HG02571 (cell line): ENCODE data around the gene BOD1L2.

Source experiments
- ATAC-seq: cut with Tn5 transposase; IDR thresholded peaks from one replicate; pipeline ENCODE4 v1.9.1; 2021; ENCODE audit warnings: mild to moderate bottlenecking, moderate library complexity; ENCODE audit not compliant: unreplicated experiment

Gene BOD1L2

DNA sequence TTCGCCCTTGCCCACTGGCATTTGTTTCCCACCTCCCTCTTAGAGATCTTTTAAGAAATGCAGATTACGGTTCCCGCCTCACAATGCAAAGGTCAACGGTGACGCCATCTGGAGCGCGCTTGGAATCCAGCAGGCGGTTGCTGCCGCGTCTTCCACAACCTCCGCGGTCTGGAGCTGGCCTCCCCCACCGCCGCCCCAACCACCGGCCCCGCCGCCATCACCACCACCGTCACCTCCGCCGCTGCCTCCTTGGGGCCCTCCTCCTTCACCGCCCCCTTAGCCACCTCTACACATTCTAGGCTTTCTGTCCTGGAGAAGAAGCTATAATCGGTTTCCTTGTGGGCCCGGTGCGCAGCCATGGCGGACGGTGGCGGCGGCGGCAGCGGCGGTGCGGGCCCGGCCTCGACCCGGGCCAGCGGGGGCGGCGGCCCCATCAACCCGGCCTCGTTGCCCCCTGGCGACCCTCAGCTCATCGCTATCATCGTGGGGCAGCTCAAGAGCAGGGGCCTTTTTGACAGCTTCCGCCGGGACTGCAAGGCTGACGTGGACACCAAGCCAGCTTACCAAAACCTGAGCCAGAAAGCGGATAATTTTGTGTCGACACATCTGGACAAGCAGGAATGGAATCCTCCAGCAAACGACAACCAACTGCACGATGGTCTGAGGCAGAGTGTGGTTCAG lies at the start of gene BOD1L2:
BOD1L2 (plus strand) TSS at position 132 of the 681 bp plus-strand sequence; CDS start at position 358, 226 bp downstream.
- no peak for ATAC-seq

DNA sequence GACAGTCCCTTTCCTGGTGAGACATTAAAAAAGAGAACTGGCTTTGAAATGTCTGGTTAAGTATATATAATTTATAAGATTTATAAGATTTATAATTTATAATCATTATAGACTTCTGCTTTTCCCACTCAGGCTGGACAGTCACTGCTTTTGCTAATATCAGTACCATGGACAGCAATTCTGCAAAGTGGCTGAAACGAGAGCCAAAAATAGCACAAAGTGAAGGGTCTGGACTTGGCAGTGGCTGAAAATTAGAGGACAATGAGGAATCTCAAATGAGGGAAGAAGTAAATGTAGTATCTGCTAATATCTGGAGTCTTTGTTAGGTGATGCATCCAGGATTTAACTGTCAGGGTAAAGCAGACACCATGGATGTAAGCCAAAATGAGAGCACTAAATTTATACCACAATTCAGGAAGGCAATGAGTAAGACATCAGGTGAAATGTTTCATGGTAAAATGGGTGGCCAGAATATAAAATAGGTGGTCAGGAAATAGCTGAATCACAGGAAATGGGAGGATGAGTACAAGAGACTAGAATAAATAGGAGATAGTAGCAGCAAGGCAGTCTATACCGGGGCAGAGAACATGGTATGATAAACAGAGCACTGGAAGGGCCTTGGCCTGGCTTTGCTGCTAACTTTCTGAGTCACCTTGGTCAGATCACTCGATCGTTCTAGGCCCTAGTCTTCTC lies 39.6 kb upstream of the BOD1L2 start:
- no peak for ATAC-seq

DNA sequence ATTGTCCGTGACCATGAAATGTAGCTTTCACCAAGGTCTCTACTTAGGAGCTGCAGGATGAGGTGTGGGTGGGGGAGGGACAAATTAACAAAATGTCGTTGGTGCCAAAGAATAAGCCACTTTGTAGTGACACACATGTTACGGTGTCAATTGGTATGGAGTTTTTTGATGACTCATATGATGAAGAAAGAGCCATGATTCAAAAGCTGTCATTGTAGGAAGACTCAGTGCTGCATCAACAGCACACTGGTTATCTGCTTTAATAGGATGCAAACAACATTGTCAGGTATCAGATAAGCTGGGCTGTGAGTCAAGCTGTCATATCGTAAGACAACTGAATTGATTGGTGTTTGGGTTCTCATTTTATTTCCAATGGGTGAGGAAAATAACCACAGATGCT lies 36.6 kb upstream of the BOD1L2 start:
- no peak for ATAC-seq

DNA sequence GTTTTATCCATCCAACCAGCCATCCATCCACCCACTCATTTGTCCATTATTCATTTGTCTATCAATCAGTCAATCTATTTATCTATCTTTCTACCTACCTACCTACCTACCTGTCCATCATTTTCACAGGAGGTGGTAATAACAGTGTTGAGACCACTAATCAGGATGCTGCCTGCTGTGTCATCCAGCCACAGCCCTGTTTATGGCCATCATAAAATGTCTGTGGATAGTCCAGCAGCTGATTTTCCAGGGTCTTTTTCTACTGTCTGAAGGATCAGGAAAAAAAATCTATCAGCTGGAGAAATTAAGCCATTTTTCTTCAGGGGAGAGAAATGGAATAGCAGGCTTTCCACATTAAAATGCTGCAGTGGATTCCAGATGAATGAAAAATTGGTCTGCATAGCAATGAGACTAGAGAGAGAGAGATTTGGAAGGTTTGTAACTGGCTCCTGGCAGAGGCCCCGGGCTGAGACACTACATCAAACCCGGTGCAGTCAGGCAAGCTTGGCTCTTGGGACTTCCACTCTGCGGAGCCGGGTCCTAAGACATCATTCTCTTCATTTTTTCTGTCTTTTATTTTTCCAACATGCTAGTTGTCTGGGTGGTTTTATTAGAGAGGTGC lies 33.0 kb upstream of the BOD1L2 start:
- ATAC-seq, result no peak

DNA sequence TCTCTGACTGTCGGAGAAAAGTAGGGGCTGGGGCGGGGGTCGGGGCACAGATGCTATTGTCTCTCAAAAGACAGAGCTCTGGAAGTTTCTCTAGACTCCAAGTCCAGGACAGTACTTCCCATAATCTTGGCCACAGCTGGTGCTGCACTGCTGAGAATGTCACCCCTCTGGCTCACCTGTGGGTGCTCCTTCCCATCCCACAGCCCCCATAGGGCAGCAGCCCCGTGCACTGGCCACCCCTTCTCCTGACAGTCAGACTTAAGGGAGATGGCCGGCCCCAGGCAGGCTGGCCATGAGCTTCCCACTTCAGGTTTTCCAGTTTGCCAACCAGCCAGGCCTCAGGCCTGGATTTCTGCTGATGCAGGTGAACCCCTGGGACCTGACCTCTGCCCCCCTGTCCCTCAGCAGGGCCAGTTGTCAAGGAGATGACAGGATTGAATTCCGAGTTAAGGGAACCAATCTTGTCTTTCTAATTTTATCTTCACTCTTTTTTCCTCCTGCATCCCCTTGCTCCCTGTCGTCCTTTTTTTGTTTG lies 30.2 kb upstream of the BOD1L2 start:
- ATAC-seq, result no peak

DNA sequence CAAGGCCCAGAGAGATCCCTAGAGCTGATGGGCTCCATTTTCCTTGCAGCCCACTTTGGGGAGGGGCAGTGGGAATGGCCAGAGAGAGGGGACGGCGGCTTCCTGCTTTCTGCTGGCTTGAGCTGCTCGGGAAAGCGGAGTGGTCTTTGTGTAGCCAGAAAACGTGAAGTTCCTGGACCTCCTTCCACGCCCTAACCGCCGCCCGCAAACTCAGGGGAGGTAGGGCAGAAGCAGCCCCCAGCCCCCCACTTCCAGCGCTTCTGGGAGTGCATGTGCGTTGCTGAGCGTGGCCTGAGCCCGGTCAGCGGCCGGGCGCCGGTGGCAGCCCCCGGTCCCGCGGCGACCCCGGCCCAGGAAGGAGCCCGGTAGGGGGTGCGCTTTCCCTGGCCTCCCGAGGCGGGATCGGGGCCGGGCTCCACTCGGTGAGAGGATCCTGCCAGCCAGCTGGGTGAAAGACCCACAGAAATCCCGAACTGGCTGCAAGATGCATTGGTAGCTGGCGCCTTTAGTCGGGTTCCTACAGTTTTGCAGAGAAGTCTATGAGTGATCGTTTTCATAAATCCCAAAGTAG lies 25.3 kb upstream of the BOD1L2 start:
- no peak for ATAC-seq

DNA sequence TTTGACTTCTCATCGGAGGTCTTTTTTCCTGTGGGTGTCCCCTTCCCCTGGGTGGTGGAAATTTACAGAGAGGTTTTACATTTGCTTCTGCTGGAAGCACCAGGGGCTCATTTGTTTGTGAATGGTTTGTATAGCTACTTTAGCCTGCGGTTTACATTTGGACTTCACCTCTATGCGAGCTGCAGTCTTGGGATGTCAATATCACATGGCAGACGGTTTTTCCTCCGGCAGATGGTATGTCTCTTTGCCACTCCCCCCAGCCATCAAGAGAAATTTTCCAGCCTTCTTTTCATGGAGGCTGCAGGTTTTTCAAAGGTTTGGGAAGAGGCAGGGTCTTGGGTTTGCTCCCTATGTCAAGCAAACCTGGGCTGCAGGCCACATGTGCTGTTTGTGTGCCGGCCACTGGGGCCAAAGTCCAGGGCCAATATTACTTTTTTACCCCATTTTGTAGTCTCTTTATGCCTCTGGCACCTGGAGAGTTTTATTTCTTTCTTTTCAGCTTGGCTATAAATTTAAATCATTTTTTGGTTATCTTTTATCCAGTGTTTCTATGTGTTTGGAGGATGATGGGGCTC lies 23.9 kb upstream of the BOD1L2 start:
- no peak for ATAC-seq

DNA sequence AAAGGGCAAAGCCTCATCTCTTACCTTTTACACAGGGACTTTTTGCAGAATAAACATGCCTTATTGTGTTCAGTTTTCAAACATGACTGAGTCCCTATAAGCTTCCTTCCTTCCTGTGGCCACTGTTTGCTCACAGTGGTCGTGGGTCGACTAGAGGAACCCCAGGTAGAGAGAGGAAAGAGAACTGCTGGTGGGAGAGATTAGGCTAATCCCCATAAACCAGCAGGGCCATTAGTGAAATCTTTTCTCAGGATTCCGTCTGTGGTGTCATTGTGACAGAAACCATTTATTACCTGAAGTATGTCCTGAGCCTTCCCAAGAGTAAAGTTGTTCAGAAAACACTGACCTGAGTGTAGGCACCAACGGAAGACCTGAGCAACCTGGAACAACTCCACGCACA lies 21.3 kb upstream of the BOD1L2 start:
- no peak for ATAC-seq

DNA sequence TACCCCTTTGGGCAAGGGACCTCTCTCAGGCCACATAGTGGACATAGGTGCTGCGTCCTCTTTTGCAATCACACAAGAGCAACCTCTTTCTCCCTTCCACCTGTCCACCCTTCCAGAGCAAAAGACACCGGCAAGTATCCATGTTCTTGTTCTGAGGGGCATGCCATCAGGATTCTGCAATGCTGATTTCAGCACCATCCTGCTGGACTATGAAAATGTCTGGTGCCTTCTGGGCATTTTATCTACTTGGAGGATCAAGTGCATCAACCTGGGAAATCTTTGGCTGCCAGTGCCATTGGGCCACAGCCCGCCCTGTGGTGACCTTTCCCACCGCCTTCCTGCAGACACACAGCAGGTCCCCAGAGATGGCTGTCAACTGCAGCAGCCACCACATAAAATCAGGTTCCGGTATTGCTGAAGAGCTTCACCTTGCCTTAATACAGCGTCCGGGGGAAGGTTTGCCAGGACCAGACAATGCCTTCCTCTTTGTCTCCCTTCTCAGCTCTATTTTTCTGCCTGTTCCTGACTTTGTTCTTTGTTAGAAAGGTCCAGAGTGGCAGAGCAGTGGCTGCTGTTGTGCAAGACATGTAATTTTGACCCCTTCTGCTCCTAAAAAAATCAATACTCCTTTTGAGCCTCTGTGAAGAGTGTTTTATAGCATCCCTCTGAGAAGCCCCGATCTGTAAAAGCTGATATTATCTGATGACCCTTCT lies 18.5 kb upstream of the BOD1L2 start:
- ATAC-seq, result no peak

DNA sequence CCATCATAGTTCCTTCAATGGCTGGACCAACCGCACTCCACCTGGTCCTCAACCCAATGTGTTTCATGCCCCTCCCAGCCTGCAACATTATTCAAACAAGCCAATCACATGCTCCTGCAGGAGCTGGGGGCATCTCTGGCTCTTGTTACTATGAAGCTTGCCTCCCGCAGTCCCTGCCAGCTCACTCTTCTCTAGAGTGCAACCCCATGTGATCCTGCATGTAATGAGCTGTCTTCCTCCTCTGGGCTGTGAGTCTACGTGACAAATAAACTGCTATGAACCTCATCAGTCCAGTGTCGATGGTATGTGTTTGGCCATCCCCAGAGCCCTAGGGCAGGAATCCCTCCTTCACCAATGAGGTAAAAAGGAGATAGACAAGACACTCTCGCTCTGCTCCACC lies 15.8 kb upstream of the BOD1L2 start:
- ATAC-seq, result no peak

DNA sequence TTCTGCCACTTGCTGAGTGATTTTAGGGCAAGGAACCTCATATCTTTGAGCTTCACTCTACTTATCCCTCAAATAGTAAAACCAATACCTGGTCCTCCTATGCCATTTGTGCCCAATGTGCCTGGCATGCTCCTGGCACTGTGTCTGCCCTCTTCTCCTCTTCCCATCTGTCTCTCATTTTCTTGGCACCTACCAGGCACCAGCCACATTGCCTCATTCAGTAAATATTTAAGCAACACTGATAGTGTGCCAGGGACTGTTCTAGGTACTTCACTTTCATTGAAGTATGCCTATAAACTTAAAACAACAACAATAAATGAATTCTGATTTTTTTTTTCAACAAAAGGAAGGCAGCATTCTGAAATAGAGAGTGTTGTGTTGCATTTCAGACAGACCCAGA lies 15.1 kb upstream of the BOD1L2 start:
- ATAC-seq, result no peak

DNA sequence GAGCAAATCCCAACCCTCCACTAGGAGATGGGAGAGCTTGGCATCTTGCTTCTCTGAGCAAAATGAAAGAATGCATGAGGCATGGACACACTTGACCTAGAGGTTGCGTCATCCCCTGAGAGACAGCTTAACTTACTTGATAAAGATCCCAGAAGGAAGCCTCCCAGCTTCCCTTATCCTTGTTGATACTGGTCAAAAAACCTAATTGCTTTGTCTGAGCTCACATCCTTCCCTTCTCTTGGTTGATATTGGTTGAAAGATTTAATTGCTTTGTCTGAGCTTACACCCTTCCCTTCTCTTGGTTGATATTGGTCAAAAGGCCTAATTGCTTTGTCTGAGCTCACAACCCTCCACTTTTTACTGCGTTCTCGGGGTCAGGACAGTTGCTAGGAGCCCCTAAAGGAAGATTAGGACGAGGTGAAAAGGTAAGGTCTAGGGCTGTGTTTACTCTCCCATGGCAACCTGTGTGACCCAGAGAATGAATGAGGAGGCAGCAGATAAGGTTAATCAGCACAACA lies 12.2 kb upstream of the BOD1L2 start:
- ATAC-seq, result no peak

DNA sequence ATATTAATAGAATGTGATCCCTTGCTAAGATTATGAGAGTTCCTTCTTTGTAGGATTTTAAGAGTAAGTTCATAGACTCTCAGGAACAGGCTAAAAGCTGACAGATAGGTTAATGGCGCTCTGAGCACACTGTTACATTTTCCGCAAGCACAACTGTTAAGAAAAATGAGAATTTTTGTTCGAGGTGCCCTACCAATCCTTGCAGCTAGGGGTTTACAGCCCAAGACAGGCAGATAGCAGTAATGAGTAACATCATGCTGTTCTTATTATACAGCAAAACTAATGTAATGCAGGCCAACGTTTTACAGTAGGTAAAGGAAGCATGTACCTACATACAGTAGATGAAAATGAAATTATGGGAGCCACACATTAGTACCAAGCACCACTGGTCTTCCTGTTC lies 11.2 kb upstream of the BOD1L2 start:
- ATAC-seq, result no peak

DNA sequence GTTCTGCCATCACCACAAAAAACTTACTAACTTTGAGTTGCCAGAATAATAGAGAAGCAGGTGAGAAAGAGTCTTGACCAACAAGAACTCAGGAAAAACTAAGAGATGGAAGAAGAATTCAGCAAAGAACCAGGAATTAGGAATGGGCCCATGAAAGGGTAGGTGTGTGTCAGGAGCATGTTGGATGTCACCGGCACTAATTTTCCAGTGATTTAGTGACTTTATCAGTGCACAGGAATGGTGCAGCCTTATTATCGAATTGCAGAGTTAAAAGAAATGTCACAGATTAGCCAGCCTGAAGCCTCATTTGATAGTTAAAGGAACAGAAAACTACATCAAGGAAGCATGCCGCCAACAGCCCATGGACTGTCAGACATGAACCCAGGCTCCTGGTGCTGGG lies 9.0 kb upstream of the BOD1L2 start:
- no peak for ATAC-seq

DNA sequence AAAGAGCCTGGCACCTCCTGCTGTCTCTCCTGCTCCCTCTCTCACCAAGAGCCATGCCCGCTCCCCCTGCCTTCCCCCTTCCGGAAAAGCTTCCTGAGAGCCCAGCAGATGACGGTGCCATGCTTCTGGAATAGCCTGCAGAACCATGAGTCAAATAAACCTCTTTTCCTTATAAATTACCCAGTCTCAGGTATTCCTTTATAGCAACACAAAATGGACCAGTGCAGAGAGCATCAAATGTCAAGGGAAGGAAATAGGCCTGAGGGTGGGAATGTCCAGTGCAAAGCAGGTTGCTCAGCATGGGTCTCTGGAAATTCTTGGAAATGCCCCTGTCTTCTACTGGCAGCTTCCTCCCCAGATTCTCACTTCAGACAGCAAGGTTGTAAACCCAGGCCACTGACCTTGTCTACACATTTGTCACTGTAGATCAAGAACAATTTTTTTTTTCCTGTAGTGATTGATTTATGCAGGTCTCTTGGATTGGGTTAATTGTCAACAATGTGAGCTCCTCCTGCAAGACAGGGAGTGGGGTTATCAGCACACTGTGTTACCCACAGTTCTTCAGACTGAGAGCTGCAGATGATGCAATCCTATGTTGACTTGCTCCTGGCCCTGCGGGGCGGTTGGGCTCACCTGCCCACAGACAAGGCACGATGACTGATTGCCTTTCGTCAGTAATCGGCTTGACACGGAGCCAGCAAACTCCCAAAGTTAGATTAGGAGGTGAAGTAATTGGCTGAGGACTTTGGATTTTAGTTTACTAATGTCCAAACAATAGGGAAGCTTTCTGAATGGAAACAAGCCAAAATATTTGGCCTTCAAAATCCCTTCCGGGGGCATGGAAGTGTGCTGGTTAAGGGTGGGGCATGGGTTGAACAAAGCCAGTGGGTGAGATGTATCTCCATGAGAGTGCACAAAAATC lies 5.4 kb upstream of the BOD1L2 start:
- ATAC-seq, result no peak

DNA sequence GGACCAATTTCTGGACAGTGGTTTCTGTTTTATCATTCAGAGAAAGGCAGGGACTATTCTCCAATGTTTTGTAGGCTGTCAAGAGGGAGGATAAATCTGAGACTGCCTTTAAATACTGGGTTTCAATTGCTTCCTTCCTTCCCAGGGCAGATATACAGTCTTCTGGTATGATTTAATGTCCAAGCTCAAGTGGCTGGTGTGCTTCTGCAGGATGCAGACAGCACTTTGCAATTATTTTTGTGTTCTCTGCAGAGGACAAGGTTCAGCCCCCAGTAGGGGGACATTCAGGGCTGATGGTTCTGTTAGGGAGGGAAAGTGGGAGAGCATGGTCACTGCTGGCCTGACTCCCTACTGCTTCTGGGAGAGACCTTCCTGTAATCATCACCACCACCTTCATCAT lies 4.6 kb upstream of the BOD1L2 start:
- no peak for ATAC-seq

DNA sequence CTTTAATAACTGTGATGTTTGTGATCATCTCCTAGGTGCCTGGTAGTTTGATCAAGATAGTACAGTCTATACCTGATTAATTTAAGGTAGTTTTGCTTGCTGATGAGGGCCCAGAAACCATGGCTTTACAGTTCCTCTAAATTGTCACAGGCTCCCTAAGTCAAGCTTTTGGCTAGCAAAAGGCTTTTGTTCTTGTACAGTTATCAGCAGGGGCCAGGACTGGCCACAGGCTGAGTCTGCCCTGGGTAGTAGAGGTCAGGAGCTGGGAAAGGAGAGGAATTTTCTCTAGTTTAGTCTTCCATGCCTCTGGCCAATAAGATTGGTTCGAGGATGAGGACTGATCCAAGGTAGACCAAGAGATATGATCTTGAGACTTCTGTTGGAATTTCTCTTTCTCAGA lies 3.6 kb upstream of the BOD1L2 start:
- ATAC-seq, result no peak

DNA sequence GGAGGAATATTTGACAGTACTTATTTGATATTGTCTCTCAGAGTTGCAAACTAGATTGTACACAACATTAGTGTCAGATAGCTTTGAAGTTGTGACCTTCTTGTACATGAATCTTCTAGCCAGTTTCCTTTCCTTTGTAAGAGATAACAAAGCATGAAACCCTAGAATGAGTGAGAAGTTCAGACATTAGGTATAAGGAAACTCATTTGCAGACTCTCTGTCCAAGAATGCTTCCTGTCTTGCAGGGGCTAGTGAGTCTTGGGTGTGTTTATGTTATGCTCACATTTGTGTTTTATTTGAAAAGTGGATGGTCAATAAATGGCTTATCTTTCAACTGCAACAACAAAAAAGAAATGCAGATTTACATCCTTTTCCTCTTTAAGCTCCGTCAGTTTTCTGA lies 1.4 kb downstream of the BOD1L2 start:
- ATAC-seq, result no peak

DNA sequence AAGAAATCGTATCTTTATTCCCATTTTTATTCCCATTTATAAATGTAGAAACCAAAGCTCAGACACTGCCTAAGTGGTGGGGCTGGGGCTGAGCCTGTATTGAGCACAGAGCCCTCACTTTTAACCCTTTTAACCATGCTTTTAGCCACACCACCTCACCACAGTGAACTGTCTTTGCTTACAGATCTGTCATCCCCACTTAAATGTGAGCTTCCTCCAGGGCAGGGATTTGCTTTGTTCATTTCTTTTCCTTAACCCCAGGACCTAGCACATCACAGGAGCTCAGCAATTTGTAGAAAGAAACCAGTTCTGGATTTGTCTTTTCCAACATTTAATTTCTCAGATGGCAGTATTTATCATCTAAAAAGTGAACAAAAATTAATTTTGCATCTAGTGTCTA lies 2.2 kb downstream of the BOD1L2 start:
- ATAC-seq, result no peak
